ENCODE data around the gene IL10RB. TPM values are rescaled to one million over a fixed set of nuclear protein-coding genes. Genes with fewer than 3 reads are reported as not detected.

IL10RB gene
- total and polyA plus RNA-seq, 2 of the 4 experiments (the other 2 are of a cell fraction), result 20.1 to 45.2 TPM

GRCh38 chr21:33317786-33318486 is 51.8 kb downstream of the IL10RB start:
- H3K4me2 ChIP-seq (ENCODE audit: low read depth, low read length), result no peak overlapping the region
- H3K23ac ChIP-seq (ENCODE audit: low read depth, low read length), result no peak overlapping the region
- no peak overlapping the region for H3K14ac ChIP-seq (replicated peaks; ENCODE audit: low read depth, low read length)
- ChIA-PET POLR2A (ENCODE audit: unreplicated experiment) (no interaction called here), CTCF (interaction anchor here (0.6 kb wide), 1 partner anchor 1991 kb away, joined by 4 read pairs; no protein-coding TSS in a partner anchor)
- H3K9me3 ChIP-seq (ENCODE audit: control insufficient read depth, insufficient read depth, low read length), result peaks cover 1% of the 10 kb centered on the region; the same call in 1 of the 2 replicates
- no peaks in the 10 kb centered on the region for H3K4me1 ChIP-seq (ENCODE audit: control insufficient read depth, insufficient read depth, low read length)
- H4K8ac ChIP-seq (ENCODE audit: low read depth in 2 of 2, low read length in 2 of 2), result no peak overlapping the region
- no peak overlapping the region for H3K4me3 ChIP-seq (ENCODE audit: insufficient read depth, low read depth, low read length)
- no peak for TF ChIP-seq MAZ (IDR thresholded peaks at IDR 0.05; ENCODE audit: borderline replicate concordance, low read depth, low read length)
- TF ChIP-seq RCOR1 (IDR thresholded peaks at IDR 0.05; ENCODE audit: insufficient replicate concordance, low read length), result no peak
- no peak for TF ChIP-seq BHLHE40 (IDR thresholded peaks at IDR 0.05; ENCODE audit: low read depth, low read length)
- no peak for TF ChIP-seq POLR2A (IDR thresholded peaks at IDR 0.05; ENCODE audit: low read depth, low read length)
- no peak for TF ChIP-seq FOS (IDR thresholded peaks at IDR 0.05; ENCODE audit: low read depth, low read length)
- no peak for TF ChIP-seq CEBPB (IDR thresholded peaks at IDR 0.05; ENCODE audit: low read depth, low read length)
- TF ChIP-seq ELK1 (IDR thresholded peaks at IDR 0.05; ENCODE audit: borderline replicate concordance, low read depth, low read length), result no peak
- TF ChIP-seq RAD21 (IDR thresholded peaks at IDR 0.05; ENCODE audit: low read length), result no peak
- no peak for TF ChIP-seq MAFK (IDR thresholded peaks at IDR 0.05; ENCODE audit: low read depth, low read length)
- TF ChIP-seq USF2 (IDR thresholded peaks at IDR 0.05; ENCODE audit: low read depth, low read length), result no peak
- TF ChIP-seq CTCF (conservative IDR thresholded peaks at IDR 0.05; ENCODE audit: low read depth, low read length), result no peak
- TF ChIP-seq RFX5 (IDR thresholded peaks at IDR 0.05; ENCODE audit: low read depth, low read length), result no peak
- TF ChIP-seq MXI1 (IDR thresholded peaks at IDR 0.05; ENCODE audit: borderline replicate concordance, low read depth, low read length), result no peak
- no peak for TF ChIP-seq SMC3 (IDR thresholded peaks at IDR 0.05; ENCODE audit: low read depth, low read length)
- TF ChIP-seq NFE2L2 (IDR thresholded peaks at IDR 0.05; ENCODE audit: low read depth, low read length), result no peak
- TF ChIP-seq CHD1 (IDR thresholded peaks at IDR 0.05; ENCODE audit: low read depth, low read length), result no peak
- H2BK15ac ChIP-seq (ENCODE audit: low read depth, low read length), result no peak overlapping the region
- DNase-seq (no peak), ATAC-seq (ENCODE audit: low read depth) (no peak)
- H3K18ac ChIP-seq (ENCODE audit: low read depth, low read length), result no peak overlapping the region
- no peaks in the 10 kb centered on the region for H4K20me1 ChIP-seq (ENCODE audit: insufficient read depth, low read length)
- H3K27ac ChIP-seq (ENCODE audit: insufficient read depth, low read length), result no peak overlapping the region
- H3K4ac ChIP-seq (ENCODE audit: low read depth, low read length), result no peak overlapping the region
- no TSS peak for BruUV-seq (replicated peaks)
- no peak overlapping the region for H3K56ac ChIP-seq (ENCODE audit: extremely low read depth, insufficient read depth, low read length)
- WGBS, 2 experiments (ENCODE audit: extremely low coverage in 2 of 2, insufficient read length in 1 of 2), result 66% methylated on average over 2 of the region's 14 CpGs; no CpG with 5 or more reads in 1 of the 2 experiments
- H3K79me1 ChIP-seq (ENCODE audit: low read depth in 1 of 2, low read length in 2 of 2), result no peaks in the 10 kb centered on the region
- H3K9ac ChIP-seq (ENCODE audit: low read depth, low read length), result no peak overlapping the region
- H2BK120ac ChIP-seq (ENCODE audit: low read depth, low read length), result no peak overlapping the region
- in situ Hi-C loops (cut with MboI; ENCODE audit: low sequenced_read_pairs) (no loop called here), dilution Hi-C loops (cut with HindIII; ENCODE audit: low sequenced_read_pairs, unreplicated experiment) (no loop called here), intact Hi-C loops (cut with micrococcal nuclease) (no loop called here)
- H3K27me3 ChIP-seq (ENCODE audit: control insufficient read depth, insufficient read depth, low read length), result peaks cover 8% of the 10 kb centered on the region
- H2AFZ ChIP-seq (replicated peaks; ENCODE audit: low read length, poor library complexity), result no peak overlapping the region
- no peak overlapping the region for H2AK9ac ChIP-seq (replicated peaks; ENCODE audit: low read depth, low read length, poor library complexity)
- no peak overlapping the region for H4K5ac ChIP-seq (ENCODE audit: low read depth, low read length)
- H2AK5ac ChIP-seq (ENCODE audit: low read depth, low read length), result no peak overlapping the region
- H2BK20ac ChIP-seq (ENCODE audit: low read depth, low read length), result no peak overlapping the region
- no peak overlapping the region for H2BK5ac ChIP-seq (ENCODE audit: low read depth, low read length, poor library complexity, severe bottlenecking)
- H4K91ac ChIP-seq (ENCODE audit: insufficient read depth, low read depth, low read length), result no peak overlapping the region
- H3K9me1 ChIP-seq (ENCODE audit: insufficient read depth, low read length), result no peaks in the 10 kb centered on the region
- no peaks in the 10 kb centered on the region for H3K36me3 ChIP-seq (ENCODE audit: control insufficient read depth, insufficient read depth, low read length)

Data from IMR-90 (cell line).